ENCODE results near the gene ULBP3. TPM values are rescaled to one million over a fixed set of nuclear protein-coding genes. Genes with fewer than 3 reads are reported as not detected.

ULBP3 gene
- total and polyA plus RNA-seq, 2 of the 4 experiments (the other 2 are of a cell fraction) = 11.1 to 35.1 TPM

GRCh38 chr6:150058986-150059385, 9.9 kb downstream of the ULBP3 start:
- BruUV-seq (replicated peaks) = no TSS peak
- Histone ChIP-seq H3K9me3 (ENCODE audit: control insufficient read depth, insufficient read depth, low read length) (no peaks in the 10 kb centered on the region), H4K20me1 (ENCODE audit: insufficient read depth, low read length) (no peaks in the 10 kb centered on the region), H2AK5ac (ENCODE audit: low read depth, low read length) (no peak overlapping the region), H4K91ac (ENCODE audit: insufficient read depth, low read depth, low read length) (no peak overlapping the region), H4K5ac (ENCODE audit: low read depth, low read length) (no peak overlapping the region), H3K27ac (ENCODE audit: insufficient read depth, low read length) (no peak overlapping the region), H3K18ac (ENCODE audit: low read depth, low read length) (no peak overlapping the region), H2BK5ac (ENCODE audit: low read depth, low read length, poor library complexity, severe bottlenecking) (no peak overlapping the region), H3K36me3 (ENCODE audit: control insufficient read depth, insufficient read depth, low read length) (peaks cover 5% of the 10 kb centered on the region), H3K4me2 (ENCODE audit: low read depth, low read length) (no peak overlapping the region), H3K79me1 (ENCODE audit: low read depth in 1 of 2, low read length in 2 of 2) (no peaks in the 10 kb centered on the region), H3K14ac (replicated peaks; ENCODE audit: low read depth, low read length) (no peak overlapping the region), H3K27me3 (ENCODE audit: control insufficient read depth, insufficient read depth, low read length) (peaks cover 24% of the 10 kb centered on the region), H2BK20ac (ENCODE audit: low read depth, low read length) (no peak overlapping the region), H2BK120ac (ENCODE audit: low read depth, low read length) (no peak overlapping the region), H2AK9ac (replicated peaks; ENCODE audit: low read depth, low read length, poor library complexity) (no peak overlapping the region), H3K4me1 (ENCODE audit: control insufficient read depth, insufficient read depth, low read length) (no peaks in the 10 kb centered on the region), H4K8ac (ENCODE audit: low read depth in 2 of 2, low read length in 2 of 2) (no peak overlapping the region), H3K9ac (ENCODE audit: low read depth, low read length) (no peak overlapping the region), H2BK15ac (ENCODE audit: low read depth, low read length) (no peak overlapping the region), H3K56ac (ENCODE audit: extremely low read depth, insufficient read depth, low read length) (no peak overlapping the region), H3K4ac (ENCODE audit: low read depth, low read length) (no peak overlapping the region), H3K23ac (ENCODE audit: low read depth, low read length) (no peak overlapping the region), H3K9me1 (ENCODE audit: insufficient read depth, low read length) (peaks cover 3% of the 10 kb centered on the region), H2AFZ (replicated peaks; ENCODE audit: low read length, poor library complexity) (no peak overlapping the region), H3K4me3 (ENCODE audit: insufficient read depth, low read depth, low read length) (no peak overlapping the region)
- dilution Hi-C loops (cut with HindIII; ENCODE audit: low sequenced_read_pairs, unreplicated experiment) (no loop called here), in situ Hi-C loops (cut with MboI; ENCODE audit: low sequenced_read_pairs) (no loop called here), intact Hi-C loops (cut with micrococcal nuclease) (no loop called here)
- 100% methylated on average over 1 of the region's 6 CpGs; no CpG with 5 or more reads in 1 of the 2 experiments for WGBS, 2 experiments (ENCODE audit: extremely low coverage in 2 of 2, insufficient read length in 1 of 2)
- DNase-seq = no peak
- TF ChIP-seq CTCF (conservative IDR thresholded peaks at IDR 0.05; ENCODE audit: low read depth, low read length) (no peak), MAFK (IDR thresholded peaks at IDR 0.05; ENCODE audit: low read depth, low read length) (no peak), POLR2A (IDR thresholded peaks at IDR 0.05; ENCODE audit: low read depth, low read length) (no peak), MAZ (IDR thresholded peaks at IDR 0.05; ENCODE audit: borderline replicate concordance, low read depth, low read length) (no peak), RFX5 (IDR thresholded peaks at IDR 0.05; ENCODE audit: low read depth, low read length) (no peak), SMC3 (IDR thresholded peaks at IDR 0.05; ENCODE audit: low read depth, low read length) (no peak)
- TF ChIP-seq, protein P1, sequence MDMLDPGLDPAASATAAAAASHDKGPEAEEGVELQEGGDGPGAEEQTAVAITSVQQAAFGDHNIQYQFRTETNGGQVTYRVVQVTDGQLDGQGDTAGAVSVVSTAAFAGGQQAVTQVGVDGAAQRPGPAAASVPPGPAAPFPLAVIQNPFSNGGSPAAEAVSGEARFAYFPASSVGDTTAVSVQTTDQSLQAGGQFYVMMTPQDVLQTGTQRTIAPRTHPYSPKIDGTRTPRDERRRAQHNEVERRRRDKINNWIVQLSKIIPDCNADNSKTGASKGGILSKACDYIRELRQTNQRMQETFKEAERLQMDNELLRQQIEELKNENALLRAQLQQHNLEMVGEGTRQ (IDR thresholded peaks at IDR 0.05; ENCODE audit: low read depth, low read length) = no peak
- ATAC-seq (ENCODE audit: low read depth) = no peak
- ChIA-PET POLR2A (ENCODE audit: unreplicated experiment) (no interaction called here), CTCF (no interaction called here)
